ENCODE results near the gene PAIP2B. TPM values are rescaled to one million over a fixed set of nuclear protein-coding genes. Genes with fewer than 3 reads are reported as not detected.
"Not testable (repeated sequence)": the region's sequence is repeated elsewhere in the genome, so short reads cannot be mapped to it uniquely, and the experiment has no call there.

PAIP2B gene
- polyA plus RNA-seq, 1 donor from 2014 or later: 14.4 TPM

DNA sequence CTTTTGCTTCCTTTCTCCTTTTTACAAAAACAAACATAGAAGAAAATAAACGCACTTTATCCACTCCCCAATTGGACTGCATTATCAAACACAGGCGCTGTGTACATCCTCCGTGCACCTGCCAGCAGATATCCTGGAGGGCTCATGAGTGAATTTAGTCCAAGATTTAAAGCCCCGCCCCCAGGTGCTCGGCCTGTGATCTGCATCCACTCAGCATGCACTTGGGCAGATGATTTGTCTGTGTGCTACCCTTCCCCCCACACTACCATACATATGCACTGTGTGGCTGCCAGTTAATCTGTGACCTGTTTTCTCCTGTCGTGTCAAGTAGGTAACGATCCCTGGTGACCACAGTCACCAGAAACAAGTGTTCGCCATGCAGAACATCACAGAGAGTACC lies 48.1 kb downstream of the PAIP2B start:
- not testable (repeated sequence) for H3K27me3 ChIP-seq (ENCODE audit: insufficient read depth, low read depth, low read length); H2AFZ ChIP-seq (ENCODE audit: low read depth, low read length); H3K9me2 ChIP-seq (ENCODE audit: insufficient read depth, low read length); H3K27ac ChIP-seq (ENCODE audit: low read length); H3K4me3 ChIP-seq (ENCODE audit: low read length); H3K9ac ChIP-seq (ENCODE audit: low read length); H3K4me2 ChIP-seq (ENCODE audit: low read length); H3F3A ChIP-seq (ENCODE audit: insufficient read depth, low read length, poor library complexity, severe bottlenecking); H3K36me3 ChIP-seq (ENCODE audit: insufficient read depth, low read length); H3K79me2 ChIP-seq (replicated peaks; ENCODE audit: insufficient read depth, low read length); H3K9me3 ChIP-seq (ENCODE audit: low read length); H4K20me1 ChIP-seq (ENCODE audit: insufficient read depth)

DNA sequence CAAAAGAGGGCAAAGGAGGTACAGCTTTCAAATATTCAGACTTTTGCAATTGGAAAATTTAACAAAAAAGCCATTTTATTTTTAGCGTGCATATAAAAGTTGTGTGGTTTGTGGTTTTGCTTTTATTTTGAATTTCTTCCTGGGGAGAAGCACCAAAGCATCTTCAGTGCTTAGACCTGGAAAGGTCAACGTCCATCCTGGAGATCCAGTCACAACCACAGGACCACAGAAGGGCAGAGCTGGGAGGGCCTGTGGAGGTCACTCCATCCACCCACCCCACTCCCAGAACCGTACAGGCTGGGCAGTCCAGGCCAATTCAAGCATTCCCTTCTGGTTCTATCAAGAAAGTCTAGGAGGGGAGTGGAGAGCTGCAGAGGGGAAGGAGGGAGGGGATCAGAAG lies 52.7 kb downstream of the PAIP2B start:
- Histone ChIP-seq H3K9ac (ENCODE audit: low read length) (no peak overlapping the region), H3K27ac (ENCODE audit: low read length) (no peak overlapping the region), H3K9me3 (ENCODE audit: low read length) (no peaks in the 10 kb centered on the region), H3K4me3 (ENCODE audit: low read length) (no peak overlapping the region), H2AFZ (ENCODE audit: low read depth, low read length) (no peak overlapping the region), H3K27me3 (ENCODE audit: insufficient read depth, low read depth, low read length) (no peaks in the 10 kb centered on the region), H3K4me2 (ENCODE audit: low read length) (no peak overlapping the region), H3K36me3 (ENCODE audit: insufficient read depth, low read length) (no peaks in the 10 kb centered on the region), H4K20me1 (ENCODE audit: insufficient read depth) (no peaks in the 10 kb centered on the region), H3F3A (ENCODE audit: insufficient read depth, low read length, poor library complexity, severe bottlenecking) (no peaks in the 10 kb centered on the region), H3K9me2 (ENCODE audit: insufficient read depth, low read length) (no peaks in the 10 kb centered on the region), H3K79me2 (replicated peaks; ENCODE audit: insufficient read depth, low read length) (no peaks in the 10 kb centered on the region)
- TF ChIP-seq, protein P1, sequence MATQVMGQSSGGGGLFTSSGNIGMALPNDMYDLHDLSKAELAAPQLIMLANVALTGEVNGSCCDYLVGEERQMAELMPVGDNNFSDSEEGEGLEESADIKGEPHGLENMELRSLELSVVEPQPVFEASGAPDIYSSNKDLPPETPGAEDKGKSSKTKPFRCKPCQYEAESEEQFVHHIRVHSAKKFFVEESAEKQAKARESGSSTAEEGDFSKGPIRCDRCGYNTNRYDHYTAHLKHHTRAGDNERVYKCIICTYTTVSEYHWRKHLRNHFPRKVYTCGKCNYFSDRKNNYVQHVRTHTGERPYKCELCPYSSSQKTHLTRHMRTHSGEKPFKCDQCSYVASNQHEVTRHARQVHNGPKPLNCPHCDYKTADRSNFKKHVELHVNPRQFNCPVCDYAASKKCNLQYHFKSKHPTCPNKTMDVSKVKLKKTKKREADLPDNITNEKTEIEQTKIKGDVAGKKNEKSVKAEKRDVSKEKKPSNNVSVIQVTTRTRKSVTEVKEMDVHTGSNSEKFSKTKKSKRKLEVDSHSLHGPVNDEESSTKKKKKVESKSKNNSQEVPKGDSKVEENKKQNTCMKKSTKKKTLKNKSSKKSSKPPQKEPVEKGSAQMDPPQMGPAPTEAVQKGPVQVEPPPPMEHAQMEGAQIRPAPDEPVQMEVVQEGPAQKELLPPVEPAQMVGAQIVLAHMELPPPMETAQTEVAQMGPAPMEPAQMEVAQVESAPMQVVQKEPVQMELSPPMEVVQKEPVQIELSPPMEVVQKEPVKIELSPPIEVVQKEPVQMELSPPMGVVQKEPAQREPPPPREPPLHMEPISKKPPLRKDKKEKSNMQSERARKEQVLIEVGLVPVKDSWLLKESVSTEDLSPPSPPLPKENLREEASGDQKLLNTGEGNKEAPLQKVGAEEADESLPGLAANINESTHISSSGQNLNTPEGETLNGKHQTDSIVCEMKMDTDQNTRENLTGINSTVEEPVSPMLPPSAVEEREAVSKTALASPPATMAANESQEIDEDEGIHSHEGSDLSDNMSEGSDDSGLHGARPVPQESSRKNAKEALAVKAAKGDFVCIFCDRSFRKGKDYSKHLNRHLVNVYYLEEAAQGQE (IDR thresholded peaks at IDR 0.05; ENCODE audit: borderline replicate concordance): no peak
- TF ChIP-seq EZH2 (IDR thresholded peaks at IDR 0.05; ENCODE audit: borderline replicate concordance, insufficient read depth, low read length, poor library complexity, severe bottlenecking) (no peak), RAD21 (conservative IDR thresholded peaks at IDR 0.05) (no peak), EP300 (conservative IDR thresholded peaks at IDR 0.05; ENCODE audit: poor library complexity, severe bottlenecking) (no peak), SMC3 (conservative IDR thresholded peaks at IDR 0.05; ENCODE audit: poor library complexity) (no peak), TAF1 (IDR thresholded peaks at IDR 0.05; ENCODE audit: low read depth) (no peak), MXI1 (conservative IDR thresholded peaks at IDR 0.05; ENCODE audit: poor library complexity, severe bottlenecking) (no peak), POLR2AphosphoS5 (IDR thresholded peaks at IDR 0.05) (no peak)
- TF ChIP-seq, protein P2, sequence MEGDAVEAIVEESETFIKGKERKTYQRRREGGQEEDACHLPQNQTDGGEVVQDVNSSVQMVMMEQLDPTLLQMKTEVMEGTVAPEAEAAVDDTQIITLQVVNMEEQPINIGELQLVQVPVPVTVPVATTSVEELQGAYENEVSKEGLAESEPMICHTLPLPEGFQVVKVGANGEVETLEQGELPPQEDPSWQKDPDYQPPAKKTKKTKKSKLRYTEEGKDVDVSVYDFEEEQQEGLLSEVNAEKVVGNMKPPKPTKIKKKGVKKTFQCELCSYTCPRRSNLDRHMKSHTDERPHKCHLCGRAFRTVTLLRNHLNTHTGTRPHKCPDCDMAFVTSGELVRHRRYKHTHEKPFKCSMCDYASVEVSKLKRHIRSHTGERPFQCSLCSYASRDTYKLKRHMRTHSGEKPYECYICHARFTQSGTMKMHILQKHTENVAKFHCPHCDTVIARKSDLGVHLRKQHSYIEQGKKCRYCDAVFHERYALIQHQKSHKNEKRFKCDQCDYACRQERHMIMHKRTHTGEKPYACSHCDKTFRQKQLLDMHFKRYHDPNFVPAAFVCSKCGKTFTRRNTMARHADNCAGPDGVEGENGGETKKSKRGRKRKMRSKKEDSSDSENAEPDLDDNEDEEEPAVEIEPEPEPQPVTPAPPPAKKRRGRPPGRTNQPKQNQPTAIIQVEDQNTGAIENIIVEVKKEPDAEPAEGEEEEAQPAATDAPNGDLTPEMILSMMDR (IDR thresholded peaks at IDR 0.05; ENCODE audit: poor library complexity, severe bottlenecking): no peak

DNA sequence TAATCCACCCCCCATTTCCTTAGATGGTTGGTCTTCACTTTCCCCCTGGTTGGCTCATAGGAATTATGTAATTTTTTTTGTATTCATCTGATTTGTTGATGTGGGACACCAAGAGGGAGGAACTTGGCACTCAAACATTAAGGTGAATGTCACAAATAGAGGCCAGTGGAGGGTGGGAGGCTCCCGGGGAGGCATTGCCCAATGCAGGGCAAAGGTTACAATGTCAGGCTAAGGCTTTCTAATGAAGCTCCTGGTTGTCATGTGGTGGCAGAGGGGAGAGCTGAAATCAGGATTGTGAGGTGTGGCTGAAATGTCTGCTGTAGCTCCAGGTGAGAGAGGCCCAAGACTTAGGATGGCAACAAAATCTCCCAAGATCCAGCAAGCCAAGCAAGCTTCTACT lies 53.8 kb downstream of the PAIP2B start:
- TF ChIP-seq RAD21 (conservative IDR thresholded peaks at IDR 0.05) (no peak), POLR2AphosphoS5 (IDR thresholded peaks at IDR 0.05) (no peak), TAF1 (IDR thresholded peaks at IDR 0.05; ENCODE audit: low read depth) (no peak), EZH2 (IDR thresholded peaks at IDR 0.05; ENCODE audit: borderline replicate concordance, insufficient read depth, low read length, poor library complexity, severe bottlenecking) (no peak), EP300 (conservative IDR thresholded peaks at IDR 0.05; ENCODE audit: poor library complexity, severe bottlenecking) (no peak), MXI1 (conservative IDR thresholded peaks at IDR 0.05; ENCODE audit: poor library complexity, severe bottlenecking) (no peak), SMC3 (conservative IDR thresholded peaks at IDR 0.05; ENCODE audit: poor library complexity) (no peak)
- TF ChIP-seq, protein P1 (IDR thresholded peaks at IDR 0.05; ENCODE audit: borderline replicate concordance): no peak
- TF ChIP-seq, protein P2 (IDR thresholded peaks at IDR 0.05; ENCODE audit: poor library complexity, severe bottlenecking): no peak
- no peaks in the 10 kb centered on the region for H4K20me1 ChIP-seq (ENCODE audit: insufficient read depth)
- no peak overlapping the region for H3K9ac ChIP-seq (ENCODE audit: low read length)
- no peak overlapping the region for H3K27ac ChIP-seq (ENCODE audit: low read length)
- no peaks in the 10 kb centered on the region for H3K79me2 ChIP-seq (replicated peaks; ENCODE audit: insufficient read depth, low read length)
- no peak overlapping the region for H3K4me2 ChIP-seq (ENCODE audit: low read length)
- no peak overlapping the region for H3K4me3 ChIP-seq (ENCODE audit: low read length)
- H3F3A ChIP-seq (ENCODE audit: insufficient read depth, low read length, poor library complexity, severe bottlenecking): no peaks in the 10 kb centered on the region
- no peaks in the 10 kb centered on the region for H3K36me3 ChIP-seq (ENCODE audit: insufficient read depth, low read length)
- H3K9me3 ChIP-seq (ENCODE audit: low read length): no peaks in the 10 kb centered on the region
- no peaks in the 10 kb centered on the region for H3K9me2 ChIP-seq (ENCODE audit: insufficient read depth, low read length)
- H3K27me3 ChIP-seq (ENCODE audit: insufficient read depth, low read depth, low read length): no peaks in the 10 kb centered on the region
- H2AFZ ChIP-seq (ENCODE audit: low read depth, low read length): no peak overlapping the region

Measured in neural cell (in vitro differentiated cells).